Neural cell (in vitro differentiated cells): ENCODE data around the gene SELENOF. TPM values are rescaled to one million over a fixed set of nuclear protein-coding genes. Genes with fewer than 3 reads are reported as not detected.

Experiments
- H2AFZ ChIP-seq: fragments of 200-600, 300-800 bp; sonication (generic), shearing (Covaris generic); 2 replicates; pipeline ENCODE4 v1.6.0; 2014; ENCODE audit warnings: low read depth, mild to moderate bottlenecking, antibody characterized with exemption, low read length, moderate library complexity
- H3F3A ChIP-seq: fragments of 200-600 bp; shearing (Covaris generic); 2 replicates; pipeline ENCODE4 v1.6.1; 2016; ENCODE audit warnings: mild to moderate bottlenecking, moderate library complexity, mixed read lengths, antibody characterized with exemption, low read length; ENCODE audit not compliant: insufficient read depth, poor library complexity, severe bottlenecking
- H3K27ac ChIP-seq: fragments of 200-600, 300-800 bp; sonication (generic), shearing (Covaris generic); 2 replicates; pipeline ENCODE4 v1.5.1; 2014; ENCODE audit warnings: mild to moderate bottlenecking, low read length, moderate library complexity
- H3K27me3 ChIP-seq: fragments of 300-800, 200-600 bp; sonication (generic), shearing (Covaris generic); 2 replicates; pipeline ENCODE4 v1.6.0; 2014; ENCODE audit warnings: mild to moderate bottlenecking, low read depth, low read length, moderate library complexity; ENCODE audit not compliant: insufficient read depth
- H3K36me3 ChIP-seq: fragments of 300-800, 200-600 bp; sonication (generic), shearing (Covaris generic); 2 replicates; pipeline ENCODE4 v1.5.1; 2014; ENCODE audit warnings: mild to moderate bottlenecking, antibody characterized with exemption, low read length, moderate library complexity; ENCODE audit not compliant: insufficient read depth
- H3K4me2 ChIP-seq: fragments of 300-800, 200-600 bp; sonication (generic), shearing (Covaris generic); 2 replicates; pipeline ENCODE4 v1.6.0; 2014; ENCODE audit warnings: mild to moderate bottlenecking, low read length
- H3K4me3 ChIP-seq: fragments of 300-800, 200-600 bp; sonication (generic), shearing (Covaris generic); 2 replicates; pipeline ENCODE4 v1.5.1; 2014; ENCODE audit warnings: mild to moderate bottlenecking, low read length, moderate library complexity
- H3K79me2 ChIP-seq: fragments of 200-600 bp; shearing (Covaris generic); replicated peaks from 2 replicates; pipeline ENCODE4 v1.6.0; 2014; ENCODE audit warnings: mild to moderate bottlenecking, low read length, moderate library complexity; ENCODE audit not compliant: insufficient read depth
- H3K9ac ChIP-seq: fragments of 300-800, 200-600 bp; sonication (generic), shearing (Covaris generic); 2 replicates; pipeline ENCODE4 v1.6.1; 2016; ENCODE audit warnings: mild to moderate bottlenecking, low read length, mixed read lengths
- H3K9me2 ChIP-seq: fragments of 200-600 bp; shearing (Covaris generic); 2 replicates; pipeline ENCODE4 v1.6.1; 2016; ENCODE audit warnings: mild to moderate bottlenecking, low read length, mixed read lengths; ENCODE audit not compliant: insufficient read depth
- H3K9me3 ChIP-seq: fragments of 200-600, 300-800 bp; sonication (generic), shearing (Covaris generic); 2 replicates; pipeline ENCODE4 v1.6.1; 2016; ENCODE audit warnings: mild to moderate bottlenecking, mixed run types, low read length, moderate library complexity, mixed read lengths
- H4K20me1 ChIP-seq: fragments of 200-600 bp; shearing (Covaris generic); 2 replicates; pipeline ENCODE4 v1.6.1; 2016; ENCODE audit warnings: mild to moderate bottlenecking, mixed run types; ENCODE audit not compliant: insufficient read depth
- CTCF ChIP-seq: fragments of 450-650 bp; IDR thresholded peaks from 2 replicates; pipeline ENCODE4 v1.5.1; 2014; ENCODE audit warnings: antibody characterized with exemption, mild to moderate bottlenecking, moderate library complexity; ENCODE audit not compliant: poor library complexity, severe bottlenecking
- EP300 ChIP-seq: fragments of 450-650 bp; conservative IDR thresholded peaks from 2 replicates; pipeline ENCODE4 v1.6.1; 2014; ENCODE audit warnings: antibody characterized with exemption, mild to moderate bottlenecking, moderate library complexity; ENCODE audit not compliant: poor library complexity, severe bottlenecking
- EZH2 ChIP-seq: fragments of 200-600, 300-800 bp; shearing (Covaris generic), sonication (generic); IDR thresholded peaks from 2 replicates; pipeline ENCODE4 v1.6.1; 2014; ENCODE audit warnings: antibody characterized with exemption, low read length, borderline replicate concordance, mild to moderate bottlenecking; ENCODE audit not compliant: insufficient read depth, poor library complexity, severe bottlenecking
- MXI1 ChIP-seq: fragments of 450-650 bp; conservative IDR thresholded peaks from 2 replicates; pipeline ENCODE4 v1.6.1; 2014; ENCODE audit warnings: antibody characterized with exemption, mild to moderate bottlenecking; ENCODE audit not compliant: poor library complexity, severe bottlenecking
- POLR2AphosphoS5 ChIP-seq: IDR thresholded peaks from 2 replicates; pipeline ENCODE4 v1.6.1; 2012
- RAD21 ChIP-seq: fragments of 450-650 bp; conservative IDR thresholded peaks from 2 replicates; pipeline ENCODE4 v1.6.1; 2014; ENCODE audit warnings: antibody characterized with exemption, mild to moderate bottlenecking, moderate library complexity
- SMC3 ChIP-seq: fragments of 450-650 bp; conservative IDR thresholded peaks from 2 replicates; pipeline ENCODE4 v1.6.1; 2014; ENCODE audit warnings: antibody characterized with exemption, mild to moderate bottlenecking, moderate library complexity; ENCODE audit not compliant: poor library complexity
- TAF1 ChIP-seq: IDR thresholded peaks from 2 replicates; pipeline ENCODE4 v1.6.1; 2012; ENCODE audit warnings: low read depth
- polyA plus RNA-seq: library from polyadenylated mRNA; depleted of rRNA; stranded (reverse); fragments of >200 nt; gene quantifications from 2 replicates; pipeline ENCODE4 v1.2.3, GENCODE V29; 2014
- TF ChIP-seq, protein P1 (sequence below): IDR thresholded peaks from 2 replicates; pipeline ENCODE4 v1.6.1; 2012; ENCODE audit warnings: borderline replicate concordance

Gene SELENOF
- polyA plus RNA-seq, 1 donor from 2014 or later = 198 TPM

DNA sequence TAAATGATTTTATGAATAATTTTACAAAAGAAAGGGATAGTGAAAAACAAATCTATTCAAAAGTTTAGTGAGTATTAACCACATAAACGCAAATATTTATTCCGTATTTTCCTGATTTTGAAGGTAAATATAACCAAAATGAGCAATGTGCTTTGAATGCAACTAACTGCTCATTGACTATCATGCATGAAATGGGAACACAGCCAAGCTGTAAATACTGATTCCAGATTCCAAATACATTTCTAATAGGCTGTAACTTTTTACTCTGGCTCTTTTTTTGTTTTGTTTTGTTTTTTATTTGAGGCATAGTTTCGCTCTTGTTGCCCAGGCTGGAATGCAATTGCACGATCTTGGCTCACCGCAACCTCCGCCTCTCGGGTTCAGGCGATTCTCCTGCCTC lies 41.8 kb downstream of the SELENOF start:
- Histone ChIP-seq H3K27ac (no peak overlapping the region), H3F3A (no peaks in the 10 kb centered on the region), H2AFZ (no peak overlapping the region), H3K79me2 (no peaks in the 10 kb centered on the region), H3K27me3 (no peaks in the 10 kb centered on the region), H3K4me3 (no peak overlapping the region), H3K4me2 (no peak overlapping the region), H3K9me3 (no peaks in the 10 kb centered on the region), H3K9me2 (no peaks in the 10 kb centered on the region), H3K9ac (no peak overlapping the region), H4K20me1 (no peaks in the 10 kb centered on the region), H3K36me3 (no peaks in the 10 kb centered on the region)
- TF ChIP-seq EZH2 = no peak
- TF ChIP-seq, protein P1, sequence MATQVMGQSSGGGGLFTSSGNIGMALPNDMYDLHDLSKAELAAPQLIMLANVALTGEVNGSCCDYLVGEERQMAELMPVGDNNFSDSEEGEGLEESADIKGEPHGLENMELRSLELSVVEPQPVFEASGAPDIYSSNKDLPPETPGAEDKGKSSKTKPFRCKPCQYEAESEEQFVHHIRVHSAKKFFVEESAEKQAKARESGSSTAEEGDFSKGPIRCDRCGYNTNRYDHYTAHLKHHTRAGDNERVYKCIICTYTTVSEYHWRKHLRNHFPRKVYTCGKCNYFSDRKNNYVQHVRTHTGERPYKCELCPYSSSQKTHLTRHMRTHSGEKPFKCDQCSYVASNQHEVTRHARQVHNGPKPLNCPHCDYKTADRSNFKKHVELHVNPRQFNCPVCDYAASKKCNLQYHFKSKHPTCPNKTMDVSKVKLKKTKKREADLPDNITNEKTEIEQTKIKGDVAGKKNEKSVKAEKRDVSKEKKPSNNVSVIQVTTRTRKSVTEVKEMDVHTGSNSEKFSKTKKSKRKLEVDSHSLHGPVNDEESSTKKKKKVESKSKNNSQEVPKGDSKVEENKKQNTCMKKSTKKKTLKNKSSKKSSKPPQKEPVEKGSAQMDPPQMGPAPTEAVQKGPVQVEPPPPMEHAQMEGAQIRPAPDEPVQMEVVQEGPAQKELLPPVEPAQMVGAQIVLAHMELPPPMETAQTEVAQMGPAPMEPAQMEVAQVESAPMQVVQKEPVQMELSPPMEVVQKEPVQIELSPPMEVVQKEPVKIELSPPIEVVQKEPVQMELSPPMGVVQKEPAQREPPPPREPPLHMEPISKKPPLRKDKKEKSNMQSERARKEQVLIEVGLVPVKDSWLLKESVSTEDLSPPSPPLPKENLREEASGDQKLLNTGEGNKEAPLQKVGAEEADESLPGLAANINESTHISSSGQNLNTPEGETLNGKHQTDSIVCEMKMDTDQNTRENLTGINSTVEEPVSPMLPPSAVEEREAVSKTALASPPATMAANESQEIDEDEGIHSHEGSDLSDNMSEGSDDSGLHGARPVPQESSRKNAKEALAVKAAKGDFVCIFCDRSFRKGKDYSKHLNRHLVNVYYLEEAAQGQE = no peak
- TF ChIP-seq TAF1 = no peak
- TF ChIP-seq MXI1 = no peak
- no peak for TF ChIP-seq RAD21

DNA sequence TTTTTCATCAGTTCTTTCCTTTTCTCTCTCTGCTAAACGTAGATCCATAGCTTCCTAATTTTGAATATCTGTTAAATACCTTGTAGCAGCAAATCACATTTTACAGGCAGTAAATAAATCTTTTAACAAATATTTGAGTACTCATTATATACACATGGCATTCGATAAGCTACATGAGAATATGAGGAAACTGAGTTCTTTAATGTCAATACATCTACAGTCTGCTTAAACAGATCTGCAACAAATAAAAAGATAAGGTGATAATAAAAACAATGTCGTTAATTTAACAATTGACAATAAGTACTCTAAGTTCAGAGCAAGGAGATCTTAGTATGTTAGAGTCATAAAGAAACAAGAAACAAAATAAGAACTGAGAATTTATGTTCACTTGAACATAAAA lies 42.9 kb downstream of the SELENOF start:
- no peaks in the 10 kb centered on the region for H3K36me3 ChIP-seq
- H3K4me2 ChIP-seq = no peak overlapping the region
- H3F3A ChIP-seq = no peaks in the 10 kb centered on the region
- H4K20me1 ChIP-seq = no peaks in the 10 kb centered on the region
- no peaks in the 10 kb centered on the region for H3K9me2 ChIP-seq
- TF ChIP-seq CTCF (no peak), MXI1 (no peak), SMC3 (no peak), EZH2 (no peak), POLR2AphosphoS5 (no peak), TAF1 (no peak), EP300 (no peak), RAD21 (no peak)
- TF ChIP-seq, protein P1 = no peak
- no peaks in the 10 kb centered on the region for H3K27me3 ChIP-seq
- no peak overlapping the region for H3K27ac ChIP-seq
- no peak overlapping the region for H3K9ac ChIP-seq
- H3K9me3 ChIP-seq = no peaks in the 10 kb centered on the region
- H2AFZ ChIP-seq = no peak overlapping the region
- H3K4me3 ChIP-seq = no peak overlapping the region
- H3K79me2 ChIP-seq = no peaks in the 10 kb centered on the region
